Mesenteric fat pad (tissue), 1 donor: ENCODE results near the gene LSAMP. TPM values are rescaled to one million over a fixed set of nuclear protein-coding genes. Genes with fewer than 3 reads are reported as not detected.

Source experiments
- DNase-seq: peaks from one replicate; pipeline ENCODE4 v3.0.0-alpha.2; 2020; ENCODE audit warnings: low spot score
- total RNA-seq: library from RNA; stranded (reverse); fragmentation: NEBNext Ultra II Directional; extraction: Animal tissue kit (Norgen Biotek cat#: 25700); gene quantifications from one replicate; pipeline ENCODE4 v1.2.1, GENCODE V29; 2021
- donor health status: DM: yes; HTN: yes; CAD: no.

Gene LSAMP
- total RNA-seq, 1 donor from 2014 or later = 1.7 TPM

- DNase-seq = no peak
Measured at GRCh38 chr3:116367761-116368395, 77.4 kb downstream of the LSAMP start.

DNA sequence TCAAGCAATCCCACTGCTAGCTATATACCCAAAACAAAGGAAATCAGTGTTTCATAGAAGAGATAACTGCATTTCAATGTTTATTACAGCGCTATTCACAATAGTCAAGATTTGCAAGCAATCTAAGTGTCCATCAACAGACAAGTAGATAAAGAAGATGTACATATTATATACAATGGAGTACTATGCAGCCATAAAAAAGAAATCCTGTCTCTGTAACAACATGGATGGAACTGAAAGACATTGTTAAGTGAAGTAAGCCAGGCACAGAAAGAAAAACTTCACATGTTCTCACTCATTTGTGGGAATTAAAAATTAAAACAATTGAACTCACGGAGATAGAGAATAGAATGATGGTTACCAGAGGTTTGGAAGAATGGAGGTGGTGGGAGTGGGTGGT, 89.2 kb downstream of the LSAMP start:
- DNase-seq = no peak

DNA sequence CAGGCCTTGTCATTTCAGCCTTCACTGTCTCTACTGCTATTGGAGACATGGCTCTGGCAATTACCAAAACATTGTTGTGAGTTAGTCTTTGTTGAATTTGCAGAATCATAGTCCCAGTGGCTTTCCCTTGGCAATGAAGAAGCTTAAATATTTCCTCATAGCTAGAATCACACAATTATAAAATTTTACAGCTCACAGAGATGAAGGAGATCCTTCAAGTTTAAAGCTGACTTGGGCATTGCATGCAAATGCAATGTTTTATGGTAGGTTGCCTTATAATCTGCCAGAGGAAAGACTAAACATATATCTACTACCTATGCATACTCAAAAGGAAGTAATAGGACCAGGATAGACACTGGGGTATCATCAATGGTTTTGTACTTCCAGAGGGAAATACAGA, 90.9 kb downstream of the LSAMP start:
- DNase-seq = no peak

- DNase-seq = no peak
Measured at GRCh38 chr3:116350119-116350733, 95.1 kb downstream of the LSAMP start.

DNA sequence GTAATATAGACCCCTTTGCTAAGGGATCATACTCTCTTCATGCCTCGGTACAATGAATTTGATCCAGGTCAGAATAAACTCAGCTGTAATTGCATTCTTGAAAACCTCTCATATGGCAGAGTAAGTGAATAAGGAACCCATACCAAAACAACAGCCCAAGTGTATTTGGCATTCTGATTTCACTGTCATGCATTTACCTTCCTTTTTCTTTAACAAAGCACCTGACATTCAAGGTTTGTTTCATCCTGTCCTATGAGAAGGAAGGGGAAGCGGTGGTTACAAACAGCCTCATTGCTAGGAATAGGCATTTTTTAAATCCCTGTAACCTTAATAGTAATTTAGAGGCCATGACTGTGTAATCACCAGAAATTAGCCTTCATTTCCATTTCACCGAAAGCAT, 97.1 kb downstream of the LSAMP start:
- no peak for DNase-seq

DNA sequence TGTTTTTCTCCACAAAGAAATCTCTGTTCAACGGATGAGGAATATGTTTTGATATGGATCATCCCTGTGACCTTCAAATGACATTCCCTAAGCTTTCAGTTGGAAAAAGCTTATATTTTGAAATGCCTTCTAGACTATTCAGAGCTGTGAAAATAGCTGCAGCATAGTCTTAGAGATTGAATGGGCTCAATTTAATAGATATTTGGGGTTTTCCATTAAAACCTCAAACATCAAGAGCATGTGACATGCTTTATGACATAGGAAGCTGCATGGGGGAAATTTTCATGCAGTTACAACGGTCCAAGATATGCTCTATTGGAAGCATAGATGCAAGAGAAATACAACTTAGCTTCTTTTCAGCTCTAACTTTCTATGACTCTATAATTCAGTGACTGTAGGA, 102.8 kb downstream of the LSAMP start:
- DNase-seq = no peak

DNA sequence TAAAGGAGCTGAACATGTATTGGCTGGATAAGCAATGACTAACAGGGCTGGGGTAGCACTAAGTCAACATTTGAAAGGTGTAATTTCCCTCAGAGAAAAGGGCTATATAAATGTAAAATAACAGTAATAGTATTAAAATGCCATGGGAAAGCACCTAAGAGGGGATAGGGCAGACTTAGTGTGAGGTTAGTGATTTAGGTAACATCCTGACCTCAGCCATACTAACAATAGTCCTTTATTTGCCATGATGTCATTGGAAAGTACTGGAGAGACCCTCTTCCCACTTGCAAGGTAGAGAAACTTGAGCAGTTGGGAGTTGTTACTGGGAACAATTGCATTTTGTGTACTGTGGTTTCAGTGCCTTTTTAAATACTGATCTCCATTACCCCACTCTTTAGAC, 103.4 kb downstream of the LSAMP start:
- DNase-seq = no peak

- no peak for DNase-seq
Measured at GRCh38 chr3:116341381-116341780, 103.9 kb downstream of the LSAMP start.

- no peak for DNase-seq
Measured at GRCh38 chr3:116340680-116341216, 104.5 kb downstream of the LSAMP start.

DNA sequence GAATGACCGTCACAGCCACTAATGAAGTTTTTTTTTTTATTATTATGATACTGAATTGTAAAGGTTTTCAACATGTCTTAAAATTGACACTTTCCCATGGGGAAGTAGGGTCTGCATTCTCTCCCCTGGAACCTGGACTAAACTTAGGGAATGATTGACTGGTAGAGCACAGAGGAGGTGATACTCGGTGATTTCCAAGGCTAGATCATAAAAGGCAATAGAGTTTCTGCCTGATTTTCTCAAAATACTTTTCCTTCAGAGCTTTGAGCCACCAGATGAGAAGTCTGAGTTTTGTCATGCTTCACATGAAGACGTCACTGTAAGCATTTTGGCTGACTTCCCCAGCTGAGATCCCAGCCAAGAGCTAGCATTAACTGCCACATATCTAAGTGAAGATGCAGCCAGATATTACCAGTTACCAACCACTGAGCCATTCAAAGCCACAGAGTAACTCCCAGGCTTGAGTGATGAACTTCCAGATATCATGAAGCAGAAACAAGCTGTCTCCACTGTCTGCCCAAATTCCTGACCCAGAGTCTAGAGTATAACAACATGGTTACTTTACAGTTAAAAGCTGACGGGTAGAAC, 105.8 kb downstream of the LSAMP start:
- DNase-seq = no peak

DNA sequence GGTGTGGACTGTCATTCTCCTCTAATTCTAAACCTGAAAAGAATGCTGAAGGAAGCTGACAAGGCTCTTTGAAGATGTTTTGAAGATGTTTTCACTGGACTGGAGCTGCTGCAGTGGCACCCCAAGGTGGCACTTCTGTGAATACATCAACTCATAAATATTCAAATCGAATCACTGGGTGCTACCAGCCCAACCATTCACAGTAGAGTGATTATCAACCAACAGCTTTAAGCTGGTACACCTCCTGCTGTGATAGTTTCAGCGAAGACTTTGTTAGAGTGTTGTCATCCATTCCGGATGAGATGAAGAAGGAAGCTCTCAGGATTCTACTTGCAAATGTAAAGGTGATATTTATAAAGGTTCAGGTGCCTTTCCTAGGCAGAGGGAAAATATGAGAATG, 106.6 kb downstream of the LSAMP start:
- no peak for DNase-seq

- no peak for DNase-seq
Measured at GRCh38 chr3:116337229-116337628, 108.1 kb downstream of the LSAMP start.

- no peak for DNase-seq
Measured at GRCh38 chr3:116331380-116331779, 113.9 kb downstream of the LSAMP start.

DNA sequence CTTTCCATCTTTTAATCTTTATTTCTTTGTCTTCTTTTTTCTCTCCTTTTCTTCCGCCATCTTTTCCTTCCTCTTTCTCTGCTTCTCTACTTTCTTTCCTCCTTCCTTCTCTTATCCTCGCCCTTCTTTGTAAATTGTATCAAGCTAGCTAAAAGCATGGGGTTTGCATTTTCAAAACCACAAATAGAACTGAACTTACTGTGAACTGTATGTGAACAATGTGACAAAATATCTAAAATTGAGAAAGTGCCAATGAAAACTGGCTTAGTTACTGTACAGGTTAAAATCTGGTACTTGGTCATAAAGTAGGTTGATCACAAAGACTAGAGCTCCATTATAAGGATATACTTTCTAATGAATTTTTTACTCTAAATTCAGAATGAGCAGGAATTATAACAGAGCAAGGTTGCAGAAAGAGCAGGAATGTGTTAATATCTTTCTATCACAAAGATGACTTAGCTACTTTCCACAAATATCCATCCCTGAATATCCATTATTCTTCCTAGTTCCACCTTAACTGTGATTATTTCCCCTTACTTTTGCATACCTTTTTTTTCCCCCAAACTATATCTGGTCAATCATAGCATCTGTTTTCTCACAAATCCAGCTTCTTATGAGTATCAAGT, 122.4 kb downstream of the LSAMP start:
- no peak for DNase-seq

GRCh38 chr3:116318370-116318769, 126.9 kb downstream of the LSAMP start:
- DNase-seq = no peak

DNA sequence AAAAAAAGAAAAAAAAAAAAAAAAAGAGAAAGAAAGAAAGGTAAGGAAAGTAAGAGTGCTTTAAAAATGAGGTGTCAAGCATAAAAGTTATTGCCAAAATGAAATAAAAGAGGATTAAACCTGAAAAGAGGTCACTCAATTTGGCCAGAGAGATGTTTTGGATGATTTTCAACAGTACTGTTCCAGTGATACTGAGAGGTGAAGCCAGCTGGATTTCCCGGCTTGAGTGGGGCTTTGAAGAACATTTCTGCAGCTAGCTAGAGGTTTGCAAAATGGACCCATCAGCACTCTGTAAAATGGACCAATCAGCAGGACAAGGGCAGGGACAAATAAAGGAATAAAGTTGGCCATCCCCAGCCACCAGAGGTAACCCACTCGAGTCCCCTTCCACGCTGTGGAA, 128.5 kb downstream of the LSAMP start:
- no peak for DNase-seq

DNA sequence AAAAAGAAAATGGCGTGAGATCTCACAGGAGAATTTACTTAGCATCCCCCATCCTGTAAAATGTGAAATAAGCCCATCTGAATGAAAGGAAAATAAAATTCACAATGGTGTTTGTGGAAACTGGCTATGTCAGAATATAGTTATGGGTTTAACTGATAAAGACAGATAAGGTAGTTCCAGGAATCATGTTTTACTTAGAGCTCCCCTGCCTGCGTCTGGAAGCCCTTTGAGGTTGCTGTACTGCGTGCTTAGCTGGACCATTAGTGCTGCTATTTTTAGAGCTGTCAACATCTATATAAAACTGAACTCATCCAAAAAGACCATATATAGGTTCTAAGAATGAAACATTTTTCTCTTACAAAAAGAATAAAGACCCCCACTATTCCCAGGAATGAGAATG, 130.8 kb downstream of the LSAMP start:
- no peak for DNase-seq

GRCh38 chr3:116306720-116307119, 138.6 kb downstream of the LSAMP start:
- DNase-seq = no peak

DNA sequence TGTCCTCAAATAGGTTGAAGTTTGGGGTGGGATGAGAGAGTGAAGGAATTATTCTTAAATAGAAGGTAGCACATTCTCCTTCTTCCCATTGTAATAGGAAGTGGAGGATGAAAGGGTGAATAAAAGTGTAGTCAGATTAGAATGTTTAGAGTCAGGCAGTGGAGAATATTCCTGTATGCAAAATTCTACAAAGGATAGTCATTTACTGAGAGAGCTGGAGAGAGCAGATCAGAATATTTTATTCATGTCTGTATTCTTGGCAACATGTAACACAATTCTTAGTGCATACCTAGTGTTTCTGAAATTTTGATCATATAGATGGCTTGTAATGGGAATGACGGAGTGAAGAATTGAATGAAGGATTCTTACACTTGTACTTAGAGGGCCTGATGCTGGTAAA, 139.1 kb downstream of the LSAMP start:
- DNase-seq = no peak

DNA sequence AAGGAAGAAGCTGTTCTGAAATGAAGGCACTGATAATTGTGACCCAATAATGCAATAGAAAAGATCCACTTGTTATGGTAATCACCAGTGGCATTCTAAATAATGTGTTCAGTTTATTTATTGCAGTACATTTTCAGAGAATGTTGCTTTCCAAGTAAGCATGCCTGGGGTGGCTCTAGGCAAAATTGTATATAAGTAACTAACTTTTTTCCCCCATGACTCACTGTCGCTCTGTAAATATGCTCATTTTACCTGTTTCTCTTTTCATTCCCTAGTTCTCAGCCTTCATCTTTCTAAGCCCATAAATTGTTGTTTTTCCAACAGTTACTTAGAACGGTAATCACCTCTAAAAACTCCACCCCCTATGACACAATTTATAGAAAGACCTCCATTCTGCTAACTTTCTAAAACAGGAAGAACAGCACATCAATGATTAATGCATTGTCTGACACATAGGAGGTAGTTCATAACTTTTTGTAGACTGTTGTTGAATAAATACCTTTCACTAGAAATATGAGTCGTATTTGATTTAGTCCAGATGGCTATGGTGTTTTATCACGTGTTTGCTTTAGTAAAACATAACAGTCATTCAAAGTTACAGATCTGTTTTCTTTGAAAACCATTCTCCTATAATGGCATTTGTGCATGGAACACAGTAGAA, 143.1 kb downstream of the LSAMP start:
- no peak for DNase-seq

- no peak for DNase-seq
Measured at GRCh38 chr3:116301422-116301821, 143.9 kb downstream of the LSAMP start.

- DNase-seq = no peak
Measured at GRCh38 chr3:116300226-116300625, 145.1 kb downstream of the LSAMP start.
